Trophoblast cell (in vitro differentiated cells and primary cell): Measurements from ENCODE around the gene CSGALNACT2.

Experiments used
- DNase-seq, 2 donors: peaks; one replicate each; pipeline ENCODE4 v3.0.0-alpha.2; 2016
- H2AFZ ChIP-seq: 2 replicates; pipeline ENCODE4 v1.6.1; 2013; ENCODE audit warnings: low read length, moderate library complexity, mild to moderate bottlenecking; ENCODE audit not compliant: insufficient read depth, poor library complexity
- H2AK5ac ChIP-seq: 2 replicates; pipeline ENCODE4 v1.6.1; 2013; ENCODE audit warnings: mild to moderate bottlenecking, low read length
- H2BK120ac ChIP-seq: 2 replicates; pipeline ENCODE4 v1.6.1; 2013; ENCODE audit warnings: low read length, mild to moderate bottlenecking, moderate library complexity; ENCODE audit not compliant: insufficient read depth, poor library complexity
- H2BK12ac ChIP-seq: 2 replicates; pipeline ENCODE4 v1.6.1; 2013; ENCODE audit warnings: mild to moderate bottlenecking, low read length, moderate library complexity
- H2BK5ac ChIP-seq: 2 replicates; pipeline ENCODE4 v1.6.1; 2013; ENCODE audit warnings: low read length, low read depth, moderate library complexity, mild to moderate bottlenecking; ENCODE audit not compliant: poor library complexity
- H3K14ac ChIP-seq: 2 replicates; pipeline ENCODE4 v1.6.1; 2013; ENCODE audit warnings: mild to moderate bottlenecking, low read length
- H3K18ac ChIP-seq: 2 replicates; pipeline ENCODE4 v1.6.1; 2013; ENCODE audit warnings: mild to moderate bottlenecking, low read length
- H3K23ac ChIP-seq: 2 replicates; pipeline ENCODE4 v1.6.1; 2013; ENCODE audit warnings: low read length
- H3K27ac ChIP-seq: 2 replicates; pipeline ENCODE4 v1.5.1; 2013; ENCODE audit warnings: low read depth, mild to moderate bottlenecking, inconsistent platforms, low read length, moderate library complexity
- H3K27me3 ChIP-seq: 2 replicates; pipeline ENCODE4 v1.6.1; 2013; ENCODE audit warnings: inconsistent platforms, mild to moderate bottlenecking, low read length, moderate library complexity; ENCODE audit not compliant: insufficient read depth
- H3K36me3 ChIP-seq, 2 experiments: 1 replicate in 1 of 2; 2 replicates in 1 of 2; pipeline ENCODE4 v1.6.1; 2013; ENCODE audit warnings: low read length in 2 of 2, mild to moderate bottlenecking in 2 of 2, moderate library complexity in 1 of 2; ENCODE audit not compliant: insufficient read depth in 2 of 2, control insufficient read depth in 1 of 2
- H3K4ac ChIP-seq: 2 replicates; pipeline ENCODE4 v1.6.1; 2013; ENCODE audit warnings: low read depth, mild to moderate bottlenecking, low read length, moderate library complexity
- H3K4me1 ChIP-seq, 2 experiments: 1 replicate in 1 of 2; 2 replicates in 1 of 2; pipeline ENCODE4 v1.6.1; 2013; ENCODE audit warnings: low read length in 2 of 2, mild to moderate bottlenecking in 2 of 2, moderate library complexity in 1 of 2; ENCODE audit not compliant: insufficient read depth in 2 of 2, control insufficient read depth in 1 of 2
- H3K4me2 ChIP-seq: 2 replicates; pipeline ENCODE4 v1.6.1; 2013; ENCODE audit warnings: inconsistent platforms, mild to moderate bottlenecking, low read length, moderate library complexity
- H3K4me3 ChIP-seq: 2 replicates; pipeline ENCODE4 v1.5.1; 2013; ENCODE audit warnings: mild to moderate bottlenecking, low read depth, low read length, inconsistent platforms
- H3K79me1 ChIP-seq: one replicate; pipeline ENCODE4 v1.6.1; 2013; ENCODE audit warnings: low read length
- H3K79me2 ChIP-seq: 2 replicates; pipeline ENCODE4 v1.6.1; 2013; ENCODE audit warnings: low read length, mild to moderate bottlenecking; ENCODE audit not compliant: control insufficient read depth, insufficient read depth, poor library complexity
- H3K9ac ChIP-seq: 2 replicates; pipeline ENCODE4 v1.6.1; 2013; ENCODE audit warnings: mild to moderate bottlenecking, low read length
- H3K9me3 ChIP-seq: 2 replicates; pipeline ENCODE4 v1.6.1; 2013; ENCODE audit warnings: low read depth, mild to moderate bottlenecking, control low read depth, inconsistent platforms, low read length; ENCODE audit not compliant: insufficient read depth
- H4K12ac ChIP-seq: 2 replicates; pipeline ENCODE4 v1.6.1; 2013; ENCODE audit warnings: low read depth, mild to moderate bottlenecking, low read length, moderate library complexity
- H4K8ac ChIP-seq: 2 replicates; pipeline ENCODE4 v1.6.1; 2013; ENCODE audit warnings: low read depth, mild to moderate bottlenecking, low read length, moderate library complexity
- H4K91ac ChIP-seq: one replicate; pipeline ENCODE4 v1.6.1; 2013; ENCODE audit warnings: low read depth, mild to moderate bottlenecking, low read length, moderate library complexity
- WGBS: extraction: QIAGEN DNeasy Blood & Tissue Kit; methylation state at CpG from one replicate; pipeline ENCODE4 v1.1.7; 2013; ENCODE audit warnings: missing lambda C conversion rate; ENCODE audit not compliant: insufficient read length, insufficient coverage; ENCODE audit errors: extremely low coverage; 5-methylcytosine and 5-hydroxymethylcytosine counted together

The CSGALNACT2 gene

GRCh38 chr10:43216931-43217562 lies 78.8 kb downstream of the CSGALNACT2 start:
- Histone ChIP-seq H3K4me2 (no peak overlapping the region), H2BK120ac (no peak overlapping the region), H4K91ac (no peak overlapping the region), H3K4me3 (no peak overlapping the region), H3K9ac (no peak overlapping the region), H3K23ac (no peak overlapping the region), H3K18ac (no peak overlapping the region), H3K36me3 (no peaks in the 10 kb centered on the region), H3K9me3 (no peaks in the 10 kb centered on the region), H2BK5ac (no peak overlapping the region), H3K4ac (no peak overlapping the region), H2BK12ac (no peak overlapping the region), H3K27me3 (no peaks in the 10 kb centered on the region), H2AFZ (no peak overlapping the region), H4K12ac (no peak overlapping the region), H2AK5ac (no peak overlapping the region), H3K27ac (no peak overlapping the region), H3K14ac (no peak overlapping the region), H3K79me2 (no peaks in the 10 kb centered on the region), H3K79me1 (no peaks in the 10 kb centered on the region), H3K4me1 (no peaks in the 10 kb centered on the region), H4K8ac (no peak overlapping the region)
- DNase-seq = no peak
- WGBS = no CpG with 5 or more reads among the region's 15 CpGs

GRCh38 chr10:43217563-43218205 lies 79.4 kb downstream of the CSGALNACT2 start:
- Histone ChIP-seq H4K8ac (no peak overlapping the region), H3K4me2 (no peak overlapping the region), H2BK12ac (no peak overlapping the region), H3K9me3 (no peaks in the 10 kb centered on the region), H3K27me3 (no peaks in the 10 kb centered on the region), H4K12ac (no peak overlapping the region), H3K36me3 (no peaks in the 10 kb centered on the region), H3K27ac (no peak overlapping the region), H3K14ac (no peak overlapping the region), H2BK120ac (no peak overlapping the region), H3K18ac (no peak overlapping the region), H3K79me1 (no peaks in the 10 kb centered on the region), H3K9ac (no peak overlapping the region), H2BK5ac (no peak overlapping the region), H3K79me2 (no peaks in the 10 kb centered on the region), H4K91ac (no peak overlapping the region), H3K4me1 (no peaks in the 10 kb centered on the region), H3K4me3 (no peak overlapping the region), H2AFZ (no peak overlapping the region), H2AK5ac (no peak overlapping the region), H3K23ac (no peak overlapping the region), H3K4ac (no peak overlapping the region)
- peak in 1 of 2 donors; percentile 33 for DNase-seq
- no CpG with 5 or more reads among the region's 10 CpGs for WGBS

GRCh38 chr10:43218206-43218950 lies 80.1 kb downstream of the CSGALNACT2 start:
- WGBS = no CpG with 5 or more reads among the region's 18 CpGs
- peak; percentile 95 for DNase-seq
- H3K27me3 ChIP-seq = no peaks in the 10 kb centered on the region

GRCh38 chr10:43218951-43219837 lies 80.9 kb downstream of the CSGALNACT2 start:
- Histone ChIP-seq H4K91ac (no peak overlapping the region), H3K14ac (no peak overlapping the region), H2BK120ac (no peak overlapping the region), H4K12ac (no peak overlapping the region), H2AK5ac (no peak overlapping the region), H3K4me2 (no peak overlapping the region), H3K79me2 (no peaks in the 10 kb centered on the region), H3K36me3 (no peaks in the 10 kb centered on the region), H2BK12ac (no peak overlapping the region), H3K18ac (no peak overlapping the region), H3K4me1 (no peaks in the 10 kb centered on the region), H3K4ac (no peak overlapping the region), H2AFZ (no peak overlapping the region), H3K27ac (no peak overlapping the region), H3K23ac (no peak overlapping the region), H3K4me3 (no peak overlapping the region), H3K9me3 (no peaks in the 10 kb centered on the region), H2BK5ac (no peak overlapping the region), H3K27me3 (no peaks in the 10 kb centered on the region), H3K79me1 (no peaks in the 10 kb centered on the region), H4K8ac (no peak overlapping the region), H3K9ac (no peak overlapping the region)
- no peak for DNase-seq
- WGBS = no CpG with 5 or more reads among the region's 18 CpGs

More at GRCh38 chr10:43218206-43218950, 80.1 kb downstream of the CSGALNACT2 start:
- no peak overlapping the region for H3K4ac ChIP-seq
- no peaks in the 10 kb centered on the region for H3K79me2 ChIP-seq
- no peak overlapping the region for H4K12ac ChIP-seq
- no peak overlapping the region for H4K91ac ChIP-seq
- H3K4me3 ChIP-seq = no peak overlapping the region
- H2BK5ac ChIP-seq = no peak overlapping the region
- H3K14ac ChIP-seq = no peak overlapping the region
- no peaks in the 10 kb centered on the region for H3K9me3 ChIP-seq
- H2AFZ ChIP-seq = no peak overlapping the region
- no peak overlapping the region for H3K23ac ChIP-seq
- no peak overlapping the region for H3K9ac ChIP-seq
- no peak overlapping the region for H3K18ac ChIP-seq
- no peaks in the 10 kb centered on the region for H3K4me1 ChIP-seq
- no peak overlapping the region for H2BK120ac ChIP-seq
- H2BK12ac ChIP-seq = no peak overlapping the region
- no peak overlapping the region for H3K27ac ChIP-seq
- no peaks in the 10 kb centered on the region for H3K79me1 ChIP-seq
- no peak overlapping the region for H2AK5ac ChIP-seq
- H4K8ac ChIP-seq = no peak overlapping the region
- H3K4me2 ChIP-seq = no peak overlapping the region
- no peaks in the 10 kb centered on the region for H3K36me3 ChIP-seq
